Measurements from ENCODE around the gene PI4K2A. TPM values are rescaled to one million over a fixed set of nuclear protein-coding genes. Genes with fewer than 3 reads are reported as not detected.

PI4K2A gene
- total and polyA plus RNA-seq, 2 of the 13 experiments (the other 11 are each of a cell fraction or from before 2014, with no cell fraction given): 10.9 to 14.3 TPM

DNA sequence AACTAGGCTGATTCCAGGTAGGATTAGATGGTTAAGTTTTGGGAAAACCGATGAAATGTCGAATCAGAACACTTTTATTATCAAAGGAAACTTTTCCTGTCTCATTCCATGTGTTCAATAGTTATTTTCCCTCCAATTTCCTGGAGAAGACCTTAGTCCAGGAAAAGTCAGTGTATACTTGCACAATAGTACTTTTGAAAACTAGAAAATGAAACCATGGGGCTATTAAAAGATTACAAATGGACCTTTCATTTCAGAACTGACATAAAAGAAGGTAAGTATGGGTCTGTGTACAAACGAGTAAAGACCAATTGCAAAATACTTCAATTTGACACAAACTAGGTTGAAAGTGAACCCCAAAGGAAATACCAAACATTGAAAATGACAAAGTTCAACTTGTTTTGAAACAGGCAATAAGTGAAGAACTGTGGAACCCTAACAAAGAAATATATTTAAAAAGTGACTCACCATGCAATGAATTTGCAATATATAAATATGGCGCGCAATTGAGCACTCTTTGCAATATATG is 44.5 kb downstream of the PI4K2A start (continued):
- TF ChIP-seq ZNF550 (CRISPR knock-in tag; IDR thresholded peaks at IDR 0.05; ENCODE audit: borderline replicate concordance) (no peak), HDAC1 (CRISPR knock-in tag; IDR thresholded peaks at IDR 0.05) (peak; percentile 18; the same call in 1 of the 2 replicates), ZNF547 (CRISPR knock-in tag; IDR thresholded peaks at IDR 0.05) (no peak), NR2F6 (IDR thresholded peaks at IDR 0.05) (peak; percentile 21; the same call in 1 of the 2 replicates), NR2F6 (CRISPR knock-in tag; IDR thresholded peaks at IDR 0.05) (no peak), FOXP1 (IDR thresholded peaks at IDR 0.05) (no peak), FOXP1 (CRISPR knock-in tag; IDR thresholded peaks at IDR 0.05) (peak; percentile 51; the same call in 1 of the 2 replicates), ZNF337 (CRISPR knock-in tag; IDR thresholded peaks at IDR 0.05; ENCODE audit: borderline replicate concordance, low read depth) (no peak), RFX3 (CRISPR knock-in tag; IDR thresholded peaks at IDR 0.05) (no peak), NCOA2 (CRISPR knock-in tag; IDR thresholded peaks at IDR 0.05) (peak; percentile 83), SUZ12 (IDR thresholded peaks at IDR 0.05; ENCODE audit: low read depth, low read length) (no peak), TEAD2 (CRISPR knock-in tag; IDR thresholded peaks at IDR 0.05) (no peak), LCORL (IDR thresholded peaks at IDR 0.05) (no peak), LCORL (CRISPR knock-in tag; IDR thresholded peaks at IDR 0.05) (no peak), NRL (CRISPR knock-in tag; IDR thresholded peaks at IDR 0.05; ENCODE audit: borderline replicate concordance) (no peak), ZNF253 (CRISPR knock-in tag; IDR thresholded peaks at IDR 0.05; ENCODE audit: borderline replicate concordance) (no peak), SRY (CRISPR knock-in tag; IDR thresholded peaks at IDR 0.05) (no peak), ZNF12 (CRISPR knock-in tag; IDR thresholded peaks at IDR 0.05) (peak; percentile 81), ZNF205 (CRISPR knock-in tag; IDR thresholded peaks at IDR 0.05) (no peak), FOXA3 (CRISPR knock-in tag; IDR thresholded peaks at IDR 0.05) (peak; percentile 79), NCOR1 (IDR thresholded peaks at IDR 0.05; ENCODE audit: borderline replicate concordance, low read length) (peak; percentile 85), ZNF263 (CRISPR knock-in tag; IDR thresholded peaks at IDR 0.05) (no peak), MXI1 (IDR thresholded peaks at IDR 0.05; ENCODE audit: borderline replicate concordance, low read depth, low read length) (no peak), MEF2D (CRISPR knock-in tag; IDR thresholded peaks at IDR 0.05) (no peak), ELF3 (CRISPR knock-in tag; IDR thresholded peaks at IDR 0.05) (peak; percentile 35; the same call in 1 of the 2 replicates), HOXD1 (CRISPR knock-in tag; IDR thresholded peaks at IDR 0.05) (no peak), KAT7 (CRISPR knock-in tag; IDR thresholded peaks at IDR 0.05; ENCODE audit: borderline replicate concordance) (no peak), CEBPG (CRISPR knock-in tag; IDR thresholded peaks at IDR 0.05) (peak; percentile 89)
- TF ChIP-seq, protein P1, sequence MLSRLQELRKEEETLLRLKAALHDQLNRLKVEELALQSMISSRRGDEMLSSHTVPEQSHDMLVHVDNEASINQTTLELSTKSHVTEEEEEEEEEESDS (CRISPR knock-in tag; IDR thresholded peaks at IDR 0.05; ENCODE audit: borderline replicate concordance): no peak
- TF ChIP-seq, protein P2, sequence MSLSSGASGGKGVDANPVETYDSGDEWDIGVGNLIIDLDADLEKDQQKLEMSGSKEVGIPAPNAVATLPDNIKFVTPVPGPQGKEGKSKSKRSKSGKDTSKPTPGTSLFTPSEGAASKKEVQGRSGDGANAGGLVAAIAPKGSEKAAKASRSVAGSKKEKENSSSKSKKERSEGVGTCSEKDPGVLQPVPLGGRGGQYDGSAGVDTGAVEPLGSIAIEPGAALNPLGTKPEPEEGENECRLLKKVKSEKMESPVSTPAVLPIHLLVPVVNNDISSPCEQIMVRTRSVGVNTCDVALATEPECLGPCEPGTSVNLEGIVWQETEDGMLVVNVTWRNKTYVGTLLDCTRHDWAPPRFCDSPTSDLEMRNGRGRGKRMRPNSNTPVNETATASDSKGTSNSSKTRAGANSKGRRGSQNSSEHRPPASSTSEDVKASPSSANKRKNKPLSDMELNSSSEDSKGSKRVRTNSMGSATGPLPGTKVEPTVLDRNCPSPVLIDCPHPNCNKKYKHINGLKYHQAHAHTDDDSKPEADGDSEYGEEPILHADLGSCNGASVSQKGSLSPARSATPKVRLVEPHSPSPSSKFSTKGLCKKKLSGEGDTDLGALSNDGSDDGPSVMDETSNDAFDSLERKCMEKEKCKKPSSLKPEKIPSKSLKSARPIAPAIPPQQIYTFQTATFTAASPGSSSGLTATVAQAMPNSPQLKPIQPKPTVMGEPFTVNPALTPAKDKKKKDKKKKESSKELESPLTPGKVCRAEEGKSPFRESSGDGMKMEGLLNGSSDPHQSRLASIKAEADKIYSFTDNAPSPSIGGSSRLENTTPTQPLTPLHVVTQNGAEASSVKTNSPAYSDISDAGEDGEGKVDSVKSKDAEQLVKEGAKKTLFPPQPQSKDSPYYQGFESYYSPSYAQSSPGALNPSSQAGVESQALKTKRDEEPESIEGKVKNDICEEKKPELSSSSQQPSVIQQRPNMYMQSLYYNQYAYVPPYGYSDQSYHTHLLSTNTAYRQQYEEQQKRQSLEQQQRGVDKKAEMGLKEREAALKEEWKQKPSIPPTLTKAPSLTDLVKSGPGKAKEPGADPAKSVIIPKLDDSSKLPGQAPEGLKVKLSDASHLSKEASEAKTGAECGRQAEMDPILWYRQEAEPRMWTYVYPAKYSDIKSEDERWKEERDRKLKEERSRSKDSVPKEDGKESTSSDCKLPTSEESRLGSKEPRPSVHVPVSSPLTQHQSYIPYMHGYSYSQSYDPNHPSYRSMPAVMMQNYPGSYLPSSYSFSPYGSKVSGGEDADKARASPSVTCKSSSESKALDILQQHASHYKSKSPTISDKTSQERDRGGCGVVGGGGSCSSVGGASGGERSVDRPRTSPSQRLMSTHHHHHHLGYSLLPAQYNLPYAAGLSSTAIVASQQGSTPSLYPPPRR (CRISPR knock-in tag; IDR thresholded peaks at IDR 0.05; ENCODE audit: borderline replicate concordance): no peak
- TF ChIP-seq, protein P3, sequence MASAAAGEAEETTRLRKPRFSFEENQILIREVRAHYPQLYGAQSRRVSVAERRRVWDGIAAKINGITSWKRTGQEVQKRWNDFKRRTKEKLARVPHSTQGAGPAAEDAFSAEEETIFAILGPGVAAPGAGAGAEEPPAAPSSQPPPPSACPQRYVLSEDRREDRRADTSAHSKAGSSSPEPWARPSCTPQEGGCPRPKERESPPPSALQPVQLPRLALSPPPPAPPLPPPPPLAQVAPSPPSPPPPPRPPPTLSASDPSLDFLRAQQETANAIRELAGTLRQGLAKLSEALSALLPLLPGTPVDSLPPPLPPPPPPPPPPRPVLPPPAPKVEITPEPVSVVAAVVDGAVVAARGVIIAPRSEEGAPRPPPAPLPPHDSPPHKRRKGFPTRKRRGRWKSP (CRISPR knock-in tag; IDR thresholded peaks at IDR 0.05): 0 out of 2 replicates have a peak, but pooled peaks have one; percentile 6
